Transverse colon (tissue), 4 donors: Measurements from ENCODE around the gene KIF7. TPM values are rescaled to one million over a fixed set of nuclear protein-coding genes. Genes with fewer than 3 reads are reported as not detected.

Source experiments
- DNase-seq: peaks from one replicate; pipeline ENCODE4 v3.0.0-alpha.2; 2019
- H3K27ac ChIP-seq, 4 donors: fragments of 200-600 bp; sonication (generic); 2 replicates each; pipeline ENCODE4 v1.5.1; 2016 to 2018; ENCODE audit warnings: inconsistent platforms in 4 of 4
- H3K27me3 ChIP-seq: fragments of 200-600 bp; sonication (generic); 2 replicates; pipeline ENCODE4 v1.5.1; 2017; ENCODE audit warnings: inconsistent platforms
- H3K36me3 ChIP-seq, 4 donors: fragments of 200-600 bp; sonication (generic); 2 replicates each; pipeline ENCODE4 v1.5.1; 2017 to 2019; ENCODE audit warnings: inconsistent platforms in 4 of 4
- H3K4me1 ChIP-seq, 4 donors: fragments of 200-600 bp; sonication (generic); 2 replicates each; pipeline ENCODE4 v1.5.1; 2017 to 2020; ENCODE audit warnings: inconsistent platforms in 4 of 4
- H3K4me3 ChIP-seq, 4 donors: fragments of 200-600 bp; sonication (generic); 1 replicate in 1 of 4; 2 replicates in 3 of 4; pipeline versions ENCODE4 v1.5.1 to v1.6.1; 2017 to 2019; ENCODE audit warnings: inconsistent platforms in 4 of 4
- H3K9me3 ChIP-seq, 2 donors: fragments of 200-600 bp; sonication (generic); 2 replicates each; pipeline ENCODE4 v1.5.1; 2017 to 2019; ENCODE audit warnings: inconsistent platforms in 2 of 2
- EP300 ChIP-seq: sonication (generic); formaldehyde crosslinking; IDR thresholded peaks from one replicate; pipeline ENCODE4 v1.6.1; 2017; ENCODE audit warnings: antibody characterized with exemption, low read depth
- POLR2A ChIP-seq: fragments of 450-650 bp; IDR thresholded peaks from one replicate; pipeline ENCODE4 v1.6.1; 2016; ENCODE audit warnings: antibody characterized with exemption, mild to moderate bottlenecking, moderate library complexity
- POLR2AphosphoS5 ChIP-seq, 3 donors: sonication (generic); formaldehyde crosslinking; IDR thresholded peaks; one replicate each; pipeline ENCODE4 v1.6.1; 2016; ENCODE audit warnings: antibody characterized with exemption in 3 of 3
- WGBS, 2 donors: methylation state at CpG; one replicate each; pipeline ENCODE4 v1.1.5; 2018; ENCODE audit warnings: low coverage in 1 of 2; 5-methylcytosine and 5-hydroxymethylcytosine counted together
- in situ Hi-C, 4 donors: fragments of 200-750 bp; cut with MboI; loops; one replicate each; pipeline versions ENCODE4 v1.15.0 to v1.15.1; 2017; ENCODE audit warnings: low sequenced_read_pairs in 3 of 4, low pct_ligation_motif_present in 1 of 4, low pct_unique_long_range_greater_than_20kb in 1 of 4
- intact Hi-C: fragments of 100-400 bp; cut with DNase I; formaldehyde crosslinking; loops from one replicate; pipeline ENCODE4 v1.15.1; 2023; ENCODE audit warnings: low total_unique reads
- total RNA-seq, 4 donors: library from RNA; depleted of rRNA; stranded (reverse); fragments of >200 nt; gene quantifications; one replicate each; pipeline ENCODE4 v1.1.0, GENCODE V29; 2016
- TF ChIP-seq, protein P1 (sequence below), 5 experiments: fragments of 200-600 bp in 3 of 5; fragments of 450-650 bp in 2 of 5; sonication (generic) in 3 of 5; IDR thresholded peaks; 1 replicate in 2 of 5; 2 replicates in 3 of 5; pipeline ENCODE4 v1.5.1; 2016 to 2017; ENCODE audit warnings: antibody characterized with exemption in 5 of 5, inconsistent platforms in 3 of 5, mild to moderate bottlenecking in 2 of 5, moderate library complexity in 1 of 5

The KIF7 gene
- total RNA-seq, 4 donors from 2014 or later, result 2.3 to 11.5 (median 5.4) TPM

DNA sequence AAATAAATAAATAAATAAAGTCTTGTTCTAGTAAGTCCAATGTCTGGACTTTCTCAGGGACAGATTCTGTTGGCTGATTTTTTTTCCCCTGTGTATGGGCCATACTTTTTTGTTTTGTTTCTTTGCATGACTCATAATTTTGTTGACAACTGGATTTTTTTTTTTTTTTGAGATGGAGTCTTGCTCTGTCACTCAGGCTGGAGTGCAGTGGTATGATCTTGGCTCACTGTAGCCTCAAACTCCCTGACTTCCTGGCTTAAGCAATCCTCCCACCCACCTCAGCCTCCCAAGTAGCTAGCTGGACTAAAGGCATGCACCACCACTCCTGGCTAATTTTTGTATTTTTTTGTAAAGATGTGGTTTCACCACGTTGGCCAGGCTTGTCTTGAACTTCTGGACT, 41.1 kb downstream of the KIF7 start:
- Histone ChIP-seq H3K4me1 (no peaks in the 10 kb centered on the region), H3K27ac (no peak overlapping the region), H3K36me3 (peaks cover 0 to 11% (median 0%) of the 10 kb centered on the region in 4 donors), H3K9me3 (peaks cover 7 to 12% of the 10 kb centered on the region in 2 donors), H3K27me3 (no peaks in the 10 kb centered on the region), H3K4me3 (no peak overlapping the region)
- intact Hi-C loops (no loop called here), in situ Hi-C loops (no loop called here)
- 80 to 89% methylated on average over 1 of the region's 1 CpG for WGBS, 2 donors
- DNase-seq, result no peak
- TF ChIP-seq EP300, result no peak
- no peak for TF ChIP-seq POLR2A
- no peak for TF ChIP-seq POLR2AphosphoS5 (IDR thresholded peaks at IDR 0.05)
- TF ChIP-seq, protein P1, sequence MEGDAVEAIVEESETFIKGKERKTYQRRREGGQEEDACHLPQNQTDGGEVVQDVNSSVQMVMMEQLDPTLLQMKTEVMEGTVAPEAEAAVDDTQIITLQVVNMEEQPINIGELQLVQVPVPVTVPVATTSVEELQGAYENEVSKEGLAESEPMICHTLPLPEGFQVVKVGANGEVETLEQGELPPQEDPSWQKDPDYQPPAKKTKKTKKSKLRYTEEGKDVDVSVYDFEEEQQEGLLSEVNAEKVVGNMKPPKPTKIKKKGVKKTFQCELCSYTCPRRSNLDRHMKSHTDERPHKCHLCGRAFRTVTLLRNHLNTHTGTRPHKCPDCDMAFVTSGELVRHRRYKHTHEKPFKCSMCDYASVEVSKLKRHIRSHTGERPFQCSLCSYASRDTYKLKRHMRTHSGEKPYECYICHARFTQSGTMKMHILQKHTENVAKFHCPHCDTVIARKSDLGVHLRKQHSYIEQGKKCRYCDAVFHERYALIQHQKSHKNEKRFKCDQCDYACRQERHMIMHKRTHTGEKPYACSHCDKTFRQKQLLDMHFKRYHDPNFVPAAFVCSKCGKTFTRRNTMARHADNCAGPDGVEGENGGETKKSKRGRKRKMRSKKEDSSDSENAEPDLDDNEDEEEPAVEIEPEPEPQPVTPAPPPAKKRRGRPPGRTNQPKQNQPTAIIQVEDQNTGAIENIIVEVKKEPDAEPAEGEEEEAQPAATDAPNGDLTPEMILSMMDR (IDR thresholded peaks at IDR 0.05), result no peak

DNA sequence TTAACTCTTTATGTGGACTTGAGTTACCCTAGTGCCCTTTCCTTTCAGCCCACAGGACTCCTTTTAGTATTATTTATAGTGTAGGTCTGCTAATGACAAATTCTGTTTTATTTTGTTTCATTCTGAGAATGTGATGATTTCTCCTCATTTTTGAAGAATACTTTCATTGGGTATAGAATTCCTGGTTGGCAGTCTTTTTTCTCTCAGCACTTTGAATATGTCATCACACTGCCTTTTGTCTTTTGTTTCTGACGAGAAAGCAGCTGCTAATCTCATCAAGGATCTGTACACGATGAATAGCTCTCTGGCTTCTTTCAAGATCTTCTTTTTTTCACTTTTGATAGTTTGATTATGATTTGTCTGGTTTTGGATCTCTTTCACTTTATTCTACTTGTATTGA, 42.2 kb downstream of the KIF7 start:
- Histone ChIP-seq H3K9me3 (peaks cover 7 to 12% of the 10 kb centered on the region in 2 donors), H3K27ac (no peak overlapping the region), H3K4me1 (no peaks in the 10 kb centered on the region), H3K27me3 (no peaks in the 10 kb centered on the region), H3K36me3 (peaks cover 0 to 11% (median 0%) of the 10 kb centered on the region in 4 donors), H3K4me3 (no peak overlapping the region)
- in situ Hi-C loops, result no loop called here
- 67 to 81% methylated on average over 1 to 2 of the region's 2 CpGs for WGBS, 2 donors
- DNase-seq, result no peak
- intact Hi-C loops, result no loop called here
- TF ChIP-seq, protein P1 (IDR thresholded peaks at IDR 0.05), result no peak
- TF ChIP-seq POLR2AphosphoS5 (IDR thresholded peaks at IDR 0.05) (no peak), EP300 (no peak), POLR2A (no peak)

DNA sequence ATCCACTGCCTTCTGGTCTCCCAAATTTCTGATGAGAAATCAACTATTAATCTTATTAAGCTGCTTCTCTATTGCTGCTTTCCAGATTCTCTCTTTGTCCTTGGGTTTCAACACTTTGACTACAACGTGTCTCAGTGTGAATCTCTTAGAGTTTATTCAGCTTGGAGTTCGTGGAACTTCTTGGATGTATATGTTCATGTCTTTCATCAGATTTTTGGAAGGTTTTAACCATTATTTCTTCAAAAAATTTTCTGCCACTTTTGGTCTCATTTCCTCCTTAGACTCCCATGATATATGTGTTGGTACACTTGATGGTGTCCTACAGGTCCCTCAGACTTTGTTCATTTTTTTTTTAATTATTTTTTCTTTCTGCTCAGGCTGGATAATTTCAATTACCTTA, 44.0 kb downstream of the KIF7 start:
- intact Hi-C loops (no loop called here), in situ Hi-C loops (no loop called here)
- TF ChIP-seq, protein P1 (IDR thresholded peaks at IDR 0.05), result no peak
- TF ChIP-seq POLR2A, result no peak
- no peak for TF ChIP-seq EP300
- TF ChIP-seq POLR2AphosphoS5 (IDR thresholded peaks at IDR 0.05), result no peak
- 93 to 98% methylated on average over 2 of the region's 2 CpGs for WGBS, 2 donors
- H3K9me3 ChIP-seq, result peaks cover 7 to 12% of the 10 kb centered on the region in 2 donors
- H3K27me3 ChIP-seq, result no peaks in the 10 kb centered on the region
- H3K36me3 ChIP-seq, result peaks cover 0 to 7% (median 0%) of the 10 kb centered on the region in 4 donors
- DNase-seq, result no peak
- H3K27ac ChIP-seq, result no peak overlapping the region
- H3K4me1 ChIP-seq, result no peaks in the 10 kb centered on the region
- no peak overlapping the region for H3K4me3 ChIP-seq

DNA sequence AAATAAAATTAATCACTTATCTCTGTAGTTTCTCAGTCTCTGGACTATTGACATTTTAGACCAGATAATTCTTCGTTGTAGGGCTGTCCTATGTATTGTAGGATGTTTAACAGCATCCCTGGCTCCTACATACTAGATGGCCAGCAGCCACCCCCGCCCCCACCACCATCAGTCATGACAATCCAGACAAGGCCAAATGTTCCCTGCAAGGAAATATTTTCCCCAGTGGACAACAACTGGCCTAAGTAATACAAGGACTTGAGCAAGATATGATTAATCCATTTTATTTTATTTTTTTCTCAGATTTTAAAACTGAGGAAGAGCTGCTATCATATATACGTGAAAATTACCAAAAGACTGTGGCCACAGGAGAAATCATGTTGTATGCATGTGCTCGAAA, 56.2 kb downstream of the KIF7 start:
- in situ Hi-C loops, result no loop called here
- TF ChIP-seq POLR2AphosphoS5 (IDR thresholded peaks at IDR 0.05) (no peak), EP300 (no peak), POLR2A (no peak)
- TF ChIP-seq, protein P1 (IDR thresholded peaks at IDR 0.05), result no peak

More for the DNA sequence above, 56.2 kb downstream of the KIF7 start:
- H3K27me3 ChIP-seq, result no peaks in the 10 kb centered on the region
- H3K4me1 ChIP-seq, result peaks cover 0 to 8% (median 0%) of the 10 kb centered on the region in 4 donors
- intact Hi-C loops, result no loop called here
- H3K9me3 ChIP-seq, result no peaks in the 10 kb centered on the region
- WGBS, 2 donors, result 99 to 100% methylated on average over 4 of the region's 4 CpGs
- DNase-seq, result no peak
- H3K36me3 ChIP-seq, result no peaks in the 10 kb centered on the region
- H3K27ac ChIP-seq, result no peak overlapping the region
- H3K4me3 ChIP-seq, result no peak overlapping the region
